IMR-90 (cell line): ENCODE data around the gene STAT6. TPM values are rescaled to one million over a fixed set of nuclear protein-coding genes. Genes with fewer than 3 reads are reported as not detected.

Experiments used
- ATAC-seq: fragments of 200-7000 bp; cut with Tn5 transposase; 2 replicates; pipeline ENCODE4 v1.9.1; 2020; ENCODE audit warnings: low read depth, mild to moderate bottlenecking, moderate library complexity
- BruUV-seq: library from RNA; stranded (reverse); fragments of 400-500 nt; replicated peaks from 2 replicates; lab custom pipeline; 2021; lab: Mats Ljungman, UMichigan
- CTCF ChIA-PET: fragments of 300-600 bp; formaldehyde crosslinking; extraction: SDS; loops from one replicate; lab custom pipeline; 2021; ENCODE audit warnings: antibody characterized with exemption; lab: Yijun Ruan, JAX
- POLR2A ChIA-PET: fragments of 300-600 bp; sonication (Branson Sonifier 250); formaldehyde crosslinking; loops from one replicate; lab custom pipeline; 2022; ENCODE audit warnings: antibody characterized with exemption; ENCODE audit not compliant: unreplicated experiment; lab: Charles Lee
- DNase-seq: peaks from one replicate; pipeline ENCODE4 v3.0.0; 2013
- H2AFZ ChIP-seq: replicated peaks from 2 replicates; pipeline ENCODE3; 2013; ENCODE audit warnings: low read length, mild to moderate bottlenecking; ENCODE audit not compliant: poor library complexity
- H2AK5ac ChIP-seq: 2 replicates; pipeline ENCODE4 v1.6.1; 2013; ENCODE audit warnings: low read depth, low read length, inconsistent platforms
- H2AK9ac ChIP-seq: replicated peaks from 2 replicates; pipeline ENCODE3; 2013; ENCODE audit warnings: mild to moderate bottlenecking, low read depth, low read length, moderate library complexity; ENCODE audit not compliant: poor library complexity
- H2BK120ac ChIP-seq: 2 replicates; pipeline ENCODE4 v1.6.1; 2013; ENCODE audit warnings: low read depth, low read length, inconsistent platforms
- H2BK15ac ChIP-seq: 3 replicates; pipeline ENCODE4 v1.6.1; 2013; ENCODE audit warnings: low read depth, low read length, inconsistent platforms
- H2BK20ac ChIP-seq: 2 replicates; pipeline ENCODE4 v1.6.1; 2013; ENCODE audit warnings: low read depth, mild to moderate bottlenecking, inconsistent platforms, low read length, moderate library complexity
- H2BK5ac ChIP-seq: 2 replicates; pipeline ENCODE4 v1.6.1; 2013; ENCODE audit warnings: mild to moderate bottlenecking, low read depth, low read length, inconsistent platforms; ENCODE audit not compliant: poor library complexity, severe bottlenecking
- H3K14ac ChIP-seq: replicated peaks from 2 replicates; pipeline ENCODE4 v1.6.1; 2013; ENCODE audit warnings: low read depth, low read length, inconsistent platforms
- H3K18ac ChIP-seq: 2 replicates; pipeline ENCODE4 v1.6.1; 2013; ENCODE audit warnings: low read depth, low read length, control low read depth
- H3K23ac ChIP-seq: 2 replicates; pipeline ENCODE4 v1.6.1; 2013; ENCODE audit warnings: low read depth, low read length, inconsistent platforms
- H3K27ac ChIP-seq: 2 replicates; pipeline ENCODE4 v1.5.1; 2013; ENCODE audit warnings: mild to moderate bottlenecking, control low read depth, low read length; ENCODE audit not compliant: insufficient read depth
- H3K27me3 ChIP-seq: 2 replicates; pipeline ENCODE4 v1.6.1; 2013; ENCODE audit warnings: low read length; ENCODE audit not compliant: control insufficient read depth, insufficient read depth
- H3K36me3 ChIP-seq: 2 replicates; pipeline ENCODE4 v1.6.1; 2013; ENCODE audit warnings: low read length, mixed read lengths; ENCODE audit not compliant: control insufficient read depth, insufficient read depth
- H3K4ac ChIP-seq: 2 replicates; pipeline ENCODE4 v1.6.1; 2013; ENCODE audit warnings: low read depth, low read length, inconsistent platforms
- H3K4me1 ChIP-seq: 2 replicates; pipeline ENCODE4 v1.6.1; 2013; ENCODE audit warnings: low read length, mixed read lengths; ENCODE audit not compliant: control insufficient read depth, insufficient read depth
- H3K4me2 ChIP-seq: 2 replicates; pipeline ENCODE4 v1.6.1; 2013; ENCODE audit warnings: low read depth, mild to moderate bottlenecking, control low read depth, low read length, moderate library complexity
- H3K4me3 ChIP-seq: 2 replicates; pipeline ENCODE4 v1.5.1; 2013; ENCODE audit warnings: low read depth, mild to moderate bottlenecking, control low read depth, low read length, moderate library complexity; ENCODE audit not compliant: insufficient read depth
- H3K56ac ChIP-seq: 2 replicates; pipeline ENCODE4 v1.6.1; 2013; ENCODE audit warnings: low read length, inconsistent platforms; ENCODE audit not compliant: insufficient read depth; ENCODE audit errors: extremely low read depth
- H3K79me1 ChIP-seq, 2 experiments: 2 replicates each; pipeline ENCODE4 v1.6.1; 2013; ENCODE audit warnings: low read length in 2 of 2, inconsistent platforms in 1 of 2, low read depth in 1 of 2
- H3K9ac ChIP-seq: 2 replicates; pipeline ENCODE4 v1.6.1; 2013; ENCODE audit warnings: low read depth, low read length, control low read depth
- H3K9me1 ChIP-seq: 2 replicates; pipeline ENCODE4 v1.6.1; 2013; ENCODE audit warnings: low read length, inconsistent platforms; ENCODE audit not compliant: insufficient read depth
- H3K9me3 ChIP-seq: 2 replicates; pipeline ENCODE4 v1.6.1; 2013; ENCODE audit warnings: low read length; ENCODE audit not compliant: control insufficient read depth, insufficient read depth
- H4K20me1 ChIP-seq: 2 replicates; pipeline ENCODE4 v1.6.1; 2013; ENCODE audit warnings: low read length, inconsistent platforms; ENCODE audit not compliant: insufficient read depth
- H4K5ac ChIP-seq: 2 replicates; pipeline ENCODE4 v1.6.1; 2013; ENCODE audit warnings: mild to moderate bottlenecking, low read depth, low read length, control low read depth
- H4K8ac ChIP-seq, 2 experiments: 2 replicates each; pipeline ENCODE4 v1.6.1; 2013; ENCODE audit warnings: low read depth in 2 of 2, low read length in 2 of 2, control low read depth in 1 of 2, inconsistent platforms in 1 of 2
- H4K91ac ChIP-seq: 2 replicates; pipeline ENCODE4 v1.6.1; 2013; ENCODE audit warnings: low read depth, low read length, inconsistent platforms; ENCODE audit not compliant: insufficient read depth
- BHLHE40 ChIP-seq: fragments of 150-350 bp; IDR thresholded peaks from 2 replicates; pipeline ENCODE4 v1.6.1; 2016; ENCODE audit warnings: mild to moderate bottlenecking, low read depth, low read length
- CEBPB ChIP-seq: IDR thresholded peaks from 2 replicates; pipeline ENCODE4 v1.6.1; 2012; ENCODE audit warnings: low read depth, low read length, improper control_type of control experiment
- CHD1 ChIP-seq: IDR thresholded peaks from 2 replicates; pipeline ENCODE4 v1.6.1; 2012; ENCODE audit warnings: low read depth, low read length, improper control_type of control experiment
- CTCF ChIP-seq: conservative IDR thresholded peaks from 2 replicates; pipeline ENCODE4 v1.5.1; 2012; ENCODE audit warnings: mild to moderate bottlenecking, low read depth, low read length, improper control_type of control experiment
- ELK1 ChIP-seq: fragments of 150-350 bp; IDR thresholded peaks from 2 replicates; pipeline ENCODE4 v1.6.1; 2016; ENCODE audit warnings: low read depth, mild to moderate bottlenecking, low read length, moderate library complexity, borderline replicate concordance
- FOS ChIP-seq: fragments of 150-350 bp; IDR thresholded peaks from 2 replicates; pipeline ENCODE4 v1.6.1; 2016; ENCODE audit warnings: low read depth, low read length
- MAFK ChIP-seq: IDR thresholded peaks from 2 replicates; pipeline ENCODE4 v1.6.1; 2012; ENCODE audit warnings: low read depth, low read length, improper control_type of control experiment
- MAZ ChIP-seq: IDR thresholded peaks from 2 replicates; pipeline ENCODE4 v1.6.1; 2012; ENCODE audit warnings: low read depth, mild to moderate bottlenecking, low read length, improper control_type of control experiment, moderate library complexity, borderline replicate concordance
- MXI1 ChIP-seq: IDR thresholded peaks from 2 replicates; pipeline ENCODE4 v1.6.1; 2012; ENCODE audit warnings: low read depth, mild to moderate bottlenecking, low read length, moderate library complexity, borderline replicate concordance
- NFE2L2 ChIP-seq: fragments of 150-350 bp; IDR thresholded peaks from 2 replicates; pipeline ENCODE4 v1.6.1; 2016; ENCODE audit warnings: low read depth, mild to moderate bottlenecking, low read length
- POLR2A ChIP-seq: IDR thresholded peaks from 2 replicates; pipeline ENCODE4 v1.6.1; 2012; ENCODE audit warnings: mild to moderate bottlenecking, low read depth, low read length
- RAD21 ChIP-seq: IDR thresholded peaks from 2 replicates; pipeline ENCODE4 v1.6.1; 2012; ENCODE audit warnings: low read length, improper control_type of control experiment
- RCOR1 ChIP-seq: IDR thresholded peaks from 2 replicates; pipeline ENCODE4 v1.6.1; 2012; ENCODE audit warnings: mild to moderate bottlenecking, low read length, improper control_type of control experiment; ENCODE audit not compliant: insufficient replicate concordance
- RFX5 ChIP-seq: IDR thresholded peaks from 2 replicates; pipeline ENCODE4 v1.8.0; 2012; ENCODE audit warnings: low read depth, mild to moderate bottlenecking, low read length, moderate library complexity
- SMC3 ChIP-seq: fragments of 150-350 bp; IDR thresholded peaks from 2 replicates; pipeline ENCODE4 v1.6.1; 2016; ENCODE audit warnings: low read depth, mild to moderate bottlenecking, antibody characterized with exemption, low read length, moderate library complexity
- USF2 ChIP-seq: fragments of 150-350 bp; IDR thresholded peaks from 2 replicates; pipeline ENCODE4 v1.6.1; 2017; ENCODE audit warnings: mild to moderate bottlenecking, antibody characterized with exemption, low read length, low read depth
- WGBS, 2 experiments: methylation state at CpG; one replicate each; pipeline versions ENCODE4 v1.1.5 to v1.1.7; 2013; ENCODE audit warnings: missing lambda C conversion rate in 2 of 2; ENCODE audit not compliant: insufficient read length in 1 of 2; ENCODE audit errors: extremely low coverage in 2 of 2; 5-methylcytosine and 5-hydroxymethylcytosine counted together
- dilution Hi-C: fragments of 300-500 bp; cut with HindIII; formaldehyde crosslinking; loops from one replicate; pipeline ENCODE4 v1.14.3; 2018; ENCODE audit warnings: low sequenced_read_pairs; ENCODE audit not compliant: unreplicated experiment
- in situ Hi-C: fragments of 300-500 bp; cut with MboI; formaldehyde crosslinking; loops from 3 replicates; pipeline ENCODE4 v1.14.3; 2019; ENCODE audit warnings: low sequenced_read_pairs, inconsistent platforms, mixed read lengths
- intact Hi-C: fragments of 100-400 bp; cut with micrococcal nuclease; formaldehyde crosslinking; loops from 2 replicates; pipeline ENCODE4 v1.10.0; 2022
- polyA plus RNA-seq, 3 experiments: library from polyadenylated mRNA; depleted of rRNA; stranded (reverse); fragments of >200 nt; gene quantifications; 2 replicates each; pipeline ENCODE4 v1.2.3, GENCODE V29; 2012; ENCODE audit warnings: low replicate concordance in 1 of 3
- total RNA-seq: library from RNA; depleted of rRNA; stranded (reverse); fragments of >200 nt; gene quantifications from 2 replicates; pipeline ENCODE4 v1.2.3, GENCODE V29; 2012

STAT6 gene
- total and polyA plus RNA-seq, 2 of the 4 experiments (the other 2 are of a cell fraction), result 43.4 to 96.9 TPM

- TF ChIP-seq CEBPB (no peak), POLR2A (no peak), RAD21 (no peak), RCOR1 (no peak), MXI1 (no peak), MAFK (no peak), SMC3 (no peak), ELK1 (no peak), RFX5 (no peak), FOS (no peak), BHLHE40 (no peak), CHD1 (no peak), NFE2L2 (no peak), USF2 (no peak), MAZ (no peak), CTCF (no peak)
- no peak overlapping the region for H2AK5ac ChIP-seq
- peaks cover 61 to 96% of the 10 kb centered on the region in 2 experiments for H3K79me1 ChIP-seq
- H2BK20ac ChIP-seq, result no peak overlapping the region
- no peak overlapping the region for H4K91ac ChIP-seq
- peaks cover 91% of the 10 kb centered on the region for H4K20me1 ChIP-seq
- H3K14ac ChIP-seq, result no peak overlapping the region
- no peak overlapping the region for H3K4ac ChIP-seq
- no peak overlapping the region for H4K8ac ChIP-seq
- no peak overlapping the region for H2BK120ac ChIP-seq
- no peak overlapping the region for H3K4me2 ChIP-seq
- H3K4me1 ChIP-seq, result peaks cover 46% of the 10 kb centered on the region
- 94% methylated on average over 5 of the region's 9 CpGs; no CpG with 5 or more reads in 1 of the 2 experiments for WGBS, 2 experiments
- H2AK9ac ChIP-seq, result no peak overlapping the region
- H3K9ac ChIP-seq, result no peak overlapping the region
- no TSS peak for BruUV-seq
- no peaks in the 10 kb centered on the region for H3K9me3 ChIP-seq
- ChIA-PET POLR2A (no interaction called here), CTCF (no interaction called here)
- intact Hi-C loops (no loop called here), dilution Hi-C loops (no loop called here), in situ Hi-C loops (no loop called here)
- no peak overlapping the region for H3K18ac ChIP-seq
- no peak overlapping the region for H4K5ac ChIP-seq
- H2BK5ac ChIP-seq, result no peak overlapping the region
- H3K56ac ChIP-seq, result no peak overlapping the region
- no peak overlapping the region for H3K27ac ChIP-seq
- peaks cover 41% of the 10 kb centered on the region for H3K9me1 ChIP-seq
- H3K23ac ChIP-seq, result no peak overlapping the region
- H3K27me3 ChIP-seq, result no peaks in the 10 kb centered on the region
- ATAC-seq (no peak), DNase-seq (no peak)
- no peak overlapping the region for H2AFZ ChIP-seq
- no peak overlapping the region for H3K4me3 ChIP-seq
- peaks cover 84% of the 10 kb centered on the region for H3K36me3 ChIP-seq
- H2BK15ac ChIP-seq, result no peak overlapping the region
These were observed 31.0 kb upstream of the STAT6 start for GRCh38 chr12:57142121-57142520.
